ENCODE results near the gene ZNF280D. TPM values are rescaled to one million over a fixed set of nuclear protein-coding genes. Genes with fewer than 3 reads are reported as not detected.

Gene ZNF280D
- total RNA-seq, 1 experiment from 2014 or later = 21.5 TPM

DNA sequence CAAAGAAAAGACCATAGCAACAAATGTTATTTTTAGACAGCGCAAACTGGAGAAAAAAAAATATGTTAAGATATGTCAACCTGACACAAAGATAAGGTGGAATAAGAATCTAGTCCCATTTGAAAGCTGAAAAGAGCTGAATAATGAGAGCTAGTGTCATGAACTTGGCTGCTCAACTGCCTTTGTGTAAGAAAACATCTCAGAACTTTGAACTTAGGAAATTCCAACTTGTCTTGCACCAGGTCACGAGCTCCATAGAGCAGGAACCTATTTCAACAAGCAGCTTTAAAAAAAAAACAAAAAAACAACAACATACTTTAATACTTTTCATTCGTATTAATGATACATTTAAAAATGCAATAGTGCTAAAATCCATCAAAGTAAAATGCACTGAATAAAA is 79.5 kb downstream of the ZNF280D start:
- ATAC-seq = no peak
- no TSS peak for BruUV-seq (replicated peaks)
- Histone ChIP-seq H3K27ac (ENCODE audit: low read length) (no peak overlapping the region), H3K36me3 (ENCODE audit: control insufficient read depth, insufficient read depth, low read length) (no peaks in the 10 kb centered on the region), H3K9me3 (ENCODE audit: control insufficient read depth, insufficient read depth, low read depth, low read length) (no peaks in the 10 kb centered on the region), H3K4me1 (ENCODE audit: control insufficient read depth, insufficient read depth, low read length) (no peaks in the 10 kb centered on the region), H3K4me3 (ENCODE audit: low read depth in 2 of 2, low read length in 2 of 2) (no peak overlapping the region), H3K27me3 (ENCODE audit: control insufficient read depth, insufficient read depth, low read length) (no peaks in the 10 kb centered on the region)
- intact Hi-C loops (cut with micrococcal nuclease; ENCODE audit: unreplicated experiment) = no loop called here
- TF ChIP-seq TCF7L2 (IDR thresholded peaks at IDR 0.05; ENCODE audit: low read depth, low read length) (no peak), SIN3A (IDR thresholded peaks at IDR 0.05; ENCODE audit: borderline replicate concordance, insufficient read depth, low read depth, low read length) (no peak), POLR2AphosphoS5 (IDR thresholded peaks at IDR 0.05; ENCODE audit: low read depth, low read length) (no peak)
- TF ChIP-seq, protein P1, sequence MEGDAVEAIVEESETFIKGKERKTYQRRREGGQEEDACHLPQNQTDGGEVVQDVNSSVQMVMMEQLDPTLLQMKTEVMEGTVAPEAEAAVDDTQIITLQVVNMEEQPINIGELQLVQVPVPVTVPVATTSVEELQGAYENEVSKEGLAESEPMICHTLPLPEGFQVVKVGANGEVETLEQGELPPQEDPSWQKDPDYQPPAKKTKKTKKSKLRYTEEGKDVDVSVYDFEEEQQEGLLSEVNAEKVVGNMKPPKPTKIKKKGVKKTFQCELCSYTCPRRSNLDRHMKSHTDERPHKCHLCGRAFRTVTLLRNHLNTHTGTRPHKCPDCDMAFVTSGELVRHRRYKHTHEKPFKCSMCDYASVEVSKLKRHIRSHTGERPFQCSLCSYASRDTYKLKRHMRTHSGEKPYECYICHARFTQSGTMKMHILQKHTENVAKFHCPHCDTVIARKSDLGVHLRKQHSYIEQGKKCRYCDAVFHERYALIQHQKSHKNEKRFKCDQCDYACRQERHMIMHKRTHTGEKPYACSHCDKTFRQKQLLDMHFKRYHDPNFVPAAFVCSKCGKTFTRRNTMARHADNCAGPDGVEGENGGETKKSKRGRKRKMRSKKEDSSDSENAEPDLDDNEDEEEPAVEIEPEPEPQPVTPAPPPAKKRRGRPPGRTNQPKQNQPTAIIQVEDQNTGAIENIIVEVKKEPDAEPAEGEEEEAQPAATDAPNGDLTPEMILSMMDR (IDR thresholded peaks at IDR 0.05) = no peak
- TF ChIP-seq, protein P2, sequence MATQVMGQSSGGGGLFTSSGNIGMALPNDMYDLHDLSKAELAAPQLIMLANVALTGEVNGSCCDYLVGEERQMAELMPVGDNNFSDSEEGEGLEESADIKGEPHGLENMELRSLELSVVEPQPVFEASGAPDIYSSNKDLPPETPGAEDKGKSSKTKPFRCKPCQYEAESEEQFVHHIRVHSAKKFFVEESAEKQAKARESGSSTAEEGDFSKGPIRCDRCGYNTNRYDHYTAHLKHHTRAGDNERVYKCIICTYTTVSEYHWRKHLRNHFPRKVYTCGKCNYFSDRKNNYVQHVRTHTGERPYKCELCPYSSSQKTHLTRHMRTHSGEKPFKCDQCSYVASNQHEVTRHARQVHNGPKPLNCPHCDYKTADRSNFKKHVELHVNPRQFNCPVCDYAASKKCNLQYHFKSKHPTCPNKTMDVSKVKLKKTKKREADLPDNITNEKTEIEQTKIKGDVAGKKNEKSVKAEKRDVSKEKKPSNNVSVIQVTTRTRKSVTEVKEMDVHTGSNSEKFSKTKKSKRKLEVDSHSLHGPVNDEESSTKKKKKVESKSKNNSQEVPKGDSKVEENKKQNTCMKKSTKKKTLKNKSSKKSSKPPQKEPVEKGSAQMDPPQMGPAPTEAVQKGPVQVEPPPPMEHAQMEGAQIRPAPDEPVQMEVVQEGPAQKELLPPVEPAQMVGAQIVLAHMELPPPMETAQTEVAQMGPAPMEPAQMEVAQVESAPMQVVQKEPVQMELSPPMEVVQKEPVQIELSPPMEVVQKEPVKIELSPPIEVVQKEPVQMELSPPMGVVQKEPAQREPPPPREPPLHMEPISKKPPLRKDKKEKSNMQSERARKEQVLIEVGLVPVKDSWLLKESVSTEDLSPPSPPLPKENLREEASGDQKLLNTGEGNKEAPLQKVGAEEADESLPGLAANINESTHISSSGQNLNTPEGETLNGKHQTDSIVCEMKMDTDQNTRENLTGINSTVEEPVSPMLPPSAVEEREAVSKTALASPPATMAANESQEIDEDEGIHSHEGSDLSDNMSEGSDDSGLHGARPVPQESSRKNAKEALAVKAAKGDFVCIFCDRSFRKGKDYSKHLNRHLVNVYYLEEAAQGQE (IDR thresholded peaks at IDR 0.05; ENCODE audit: insufficient read depth in 1 of 2, low read depth in 2 of 2, low read length in 1 of 2) = no peak
- in situ Hi-C loops (cut with HindIII; ENCODE audit: low pct_unique_long_range_greater_than_20kb, low sequenced_read_pairs) = no loop called here
- ChIA-PET CTCF (no interaction called here), POLR2A (no interaction called here)
- DNase-seq (ENCODE audit: low read depth, low spot score) = no peak

DNA sequence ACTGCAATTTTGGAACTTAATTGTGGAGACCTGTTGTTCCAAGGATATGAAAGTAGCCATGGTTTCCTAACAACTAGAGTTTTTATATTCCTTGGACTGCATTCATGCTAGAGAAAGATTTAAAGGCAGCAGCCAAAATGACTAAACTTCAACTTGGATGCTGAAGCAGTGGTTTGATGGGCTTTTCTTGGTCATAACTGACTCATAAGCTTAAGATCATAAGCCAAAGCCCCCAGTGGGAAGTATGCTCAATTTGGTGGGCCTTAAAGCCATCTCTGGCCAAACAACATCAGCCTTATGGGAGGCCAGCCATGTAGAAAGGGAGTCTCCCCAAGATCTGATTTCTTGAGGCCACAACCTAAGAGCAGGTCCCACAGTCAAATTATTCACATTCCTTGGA is 80.2 kb downstream of the ZNF280D start:
- Histone ChIP-seq H3K27me3 (ENCODE audit: control insufficient read depth, insufficient read depth, low read length) (no peaks in the 10 kb centered on the region), H3K4me1 (ENCODE audit: control insufficient read depth, insufficient read depth, low read length) (no peaks in the 10 kb centered on the region), H3K27ac (ENCODE audit: low read length) (no peak overlapping the region), H3K4me3 (ENCODE audit: low read depth in 2 of 2, low read length in 2 of 2) (no peak overlapping the region), H3K9me3 (ENCODE audit: control insufficient read depth, insufficient read depth, low read depth, low read length) (no peaks in the 10 kb centered on the region), H3K36me3 (ENCODE audit: control insufficient read depth, insufficient read depth, low read length) (no peaks in the 10 kb centered on the region)
- in situ Hi-C loops (cut with HindIII; ENCODE audit: low pct_unique_long_range_greater_than_20kb, low sequenced_read_pairs) (no loop called here), intact Hi-C loops (cut with micrococcal nuclease; ENCODE audit: unreplicated experiment) (no loop called here)
- ATAC-seq (no peak), DNase-seq (ENCODE audit: low read depth, low spot score) (no peak)
- BruUV-seq (replicated peaks) = no TSS peak
- CTCF ChIA-PET = no interaction called here
- TF ChIP-seq, protein P1 (IDR thresholded peaks at IDR 0.05) = no peak
- TF ChIP-seq, protein P2 (IDR thresholded peaks at IDR 0.05; ENCODE audit: insufficient read depth in 1 of 2, low read depth in 2 of 2, low read length in 1 of 2) = no peak
- TF ChIP-seq POLR2AphosphoS5 (IDR thresholded peaks at IDR 0.05; ENCODE audit: low read depth, low read length) (no peak), TCF7L2 (IDR thresholded peaks at IDR 0.05; ENCODE audit: low read depth, low read length) (no peak), SIN3A (IDR thresholded peaks at IDR 0.05; ENCODE audit: borderline replicate concordance, insufficient read depth, low read depth, low read length) (no peak)
- POLR2A ChIA-PET = no interaction called here

Measured in Panc1 (cell line).